Ovary (tissue), 3 donors: ENCODE measurements around the gene CYP4V2.

Experiments
- CTCF ChIP-seq, 3 donors: fragments of 450-650 bp in 2 of 3; fragments of 200-600 bp in 1 of 3; IDR thresholded peaks; one replicate each; pipeline versions ENCODE4 v1.5.1 to v1.8.0; 2016 to 2022; ENCODE audit warnings: antibody characterized with exemption in 3 of 3, mild to moderate bottlenecking in 1 of 3
- POLR2A ChIP-seq: fragments of 450-650 bp; IDR thresholded peaks from one replicate; pipeline ENCODE4 v1.6.1; 2017; ENCODE audit warnings: antibody characterized with exemption, mild to moderate bottlenecking, moderate library complexity
- donor health status: DM: no; HTN: no; CAD: no.

DNA sequence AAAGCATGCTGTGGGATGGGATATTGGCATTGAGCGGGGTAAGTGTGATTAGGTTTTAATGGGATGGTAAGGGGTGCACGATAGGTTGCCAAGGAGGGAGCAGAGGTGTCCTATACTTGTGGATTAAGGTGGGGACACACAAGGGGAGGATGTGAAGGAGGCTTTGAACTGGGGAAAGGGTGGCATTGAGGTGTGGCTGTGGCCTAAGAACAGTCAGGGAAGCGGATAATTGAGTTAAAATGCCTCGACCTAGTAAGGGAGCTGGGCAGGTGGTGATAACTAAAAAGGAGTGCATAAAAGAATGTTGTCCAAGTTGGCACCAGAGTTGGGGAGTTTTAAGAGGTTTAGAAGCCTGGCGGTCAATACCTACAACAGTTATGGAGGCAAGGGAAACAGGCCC lies 53.5 kb downstream of the CYP4V2 start:
- TF ChIP-seq POLR2A (no peak), CTCF (IDR thresholded peaks at IDR 0.05) (no peak)
